GM19328 (cell line): ENCODE data around the gene DAG1.

ENCODE experiments used
- ATAC-seq: cut with Tn5 transposase; IDR thresholded peaks from one replicate; pipeline ENCODE4 v1.9.1; 2021; ENCODE audit warnings: mild to moderate bottlenecking, moderate library complexity; ENCODE audit not compliant: unreplicated experiment

The DAG1 gene

DNA sequence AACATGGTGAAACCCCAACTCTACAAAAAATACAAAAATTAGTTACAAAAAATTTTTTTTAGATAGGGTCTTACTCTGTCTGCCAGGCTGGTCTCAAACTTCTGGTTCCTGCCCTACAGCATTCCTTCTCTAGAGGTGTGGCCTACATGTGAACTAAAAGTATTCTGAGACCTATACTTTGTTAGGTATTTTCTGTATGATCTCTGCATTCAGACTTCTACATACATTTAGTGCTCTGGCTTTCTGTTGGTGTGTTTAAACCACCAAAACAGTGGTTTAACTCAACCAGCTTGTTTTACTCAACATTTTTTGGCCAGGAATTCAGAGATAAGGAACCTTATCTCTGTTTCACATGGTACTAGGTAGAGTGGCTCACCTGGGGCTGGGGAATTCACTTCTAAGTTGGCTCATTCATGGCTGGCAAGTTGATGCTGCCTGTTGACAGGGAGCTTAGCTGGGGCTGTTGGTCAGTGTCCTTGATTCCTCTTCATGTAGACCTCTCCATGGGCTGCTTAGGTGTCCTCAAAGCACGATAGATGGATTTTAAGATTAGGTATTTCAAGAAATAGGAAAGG lies 42.8 kb downstream of the DAG1 start:
- ATAC-seq: no peak

GRCh38 chr3:49513494-49514124 lies 43.5 kb downstream of the DAG1 start:
- no peak for ATAC-seq

GRCh38 chr3:49518016-49518415 lies 47.9 kb downstream of the DAG1 start:
- no peak for ATAC-seq

GRCh38 chr3:49518441-49518840 lies 48.4 kb downstream of the DAG1 start:
- ATAC-seq: no peak

DNA sequence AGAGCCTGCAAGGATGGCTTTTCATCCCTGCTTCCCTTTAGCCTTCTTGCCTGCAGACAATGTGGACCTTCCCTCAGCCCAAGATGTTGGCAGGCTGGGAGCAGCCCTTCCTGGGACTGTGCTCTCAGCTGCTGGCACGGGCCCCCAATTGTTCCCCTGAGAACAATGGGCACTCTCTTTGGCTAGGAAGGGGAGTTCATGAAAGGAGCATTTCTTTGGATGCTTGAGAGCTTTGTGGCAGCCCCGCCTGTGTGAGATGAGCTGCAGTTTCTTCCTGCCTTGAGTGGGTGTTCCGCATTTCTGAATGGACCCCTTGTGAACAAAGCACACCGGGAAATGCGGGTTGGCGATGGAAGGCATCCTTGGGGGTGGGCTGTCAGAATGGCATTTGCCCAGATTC lies 49.2 kb downstream of the DAG1 start:
- ATAC-seq: no peak

DNA sequence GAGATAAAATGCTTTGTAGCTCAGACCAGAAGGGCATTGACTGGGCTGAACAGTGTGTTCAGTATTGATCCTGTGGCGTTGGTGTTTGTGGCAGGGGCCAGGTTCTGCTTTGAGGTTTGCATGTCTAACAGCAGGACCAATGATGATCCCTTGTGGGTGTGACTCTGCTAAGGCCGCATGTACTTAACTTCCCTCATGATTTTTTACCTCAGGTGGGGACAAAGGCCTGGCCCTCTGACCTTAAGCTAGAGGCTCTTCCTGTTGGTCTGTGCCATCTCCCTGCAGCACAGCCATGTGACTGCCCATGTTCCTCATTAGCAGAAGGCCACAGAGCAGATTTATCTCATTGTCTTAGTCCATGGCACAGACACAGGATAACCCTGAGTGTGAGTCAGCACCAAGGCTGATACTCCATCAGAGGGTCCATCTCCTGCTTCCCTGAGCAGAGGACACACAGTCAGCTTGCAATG lies 49.9 kb downstream of the DAG1 start:
- ATAC-seq: no peak

- no peak for ATAC-seq
Measured at GRCh38 chr3:49523756-49524747, 54.0 kb downstream of the DAG1 start.

DNA sequence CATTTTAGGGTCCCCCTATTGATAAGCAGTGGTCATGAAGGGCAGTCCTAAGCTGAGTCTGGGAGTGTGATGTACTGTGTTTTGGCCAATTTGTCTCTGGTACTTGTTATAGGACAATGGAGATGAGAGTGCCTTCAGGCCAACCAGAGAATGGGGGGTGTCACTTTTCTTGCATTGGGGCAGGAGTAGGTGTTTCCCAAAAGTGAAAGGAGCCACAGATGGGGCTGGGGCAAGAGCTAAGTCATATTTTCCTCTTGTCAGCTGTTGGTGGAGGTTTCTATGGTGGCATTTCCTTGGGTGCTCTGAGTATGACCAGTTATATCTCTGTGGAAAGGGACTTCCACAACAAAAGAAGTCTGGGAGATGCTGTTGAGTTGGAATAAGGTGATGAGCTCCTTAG lies 59.5 kb downstream of the DAG1 start:
- no peak for ATAC-seq

- ATAC-seq: no peak
Measured at GRCh38 chr3:49530231-49530630, 60.2 kb downstream of the DAG1 start.

DNA sequence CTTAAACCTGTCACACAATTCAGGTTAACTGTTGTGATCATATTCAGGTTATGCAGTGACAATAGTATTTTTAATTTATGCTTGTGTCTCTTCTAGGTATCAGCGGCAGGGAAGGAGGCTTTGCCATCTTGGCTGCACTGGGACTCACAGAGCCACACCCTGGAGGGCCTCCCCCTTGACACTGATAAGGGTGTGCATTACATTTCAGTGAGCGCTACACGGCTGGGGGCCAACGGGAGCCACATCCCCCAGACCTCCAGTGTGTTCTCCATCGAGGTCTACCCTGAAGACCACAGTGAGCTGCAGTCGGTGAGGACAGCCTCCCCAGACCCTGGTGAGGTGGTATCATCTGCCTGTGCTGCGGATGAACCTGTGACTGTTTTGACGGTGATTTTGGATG lies 60.6 kb downstream of the DAG1 start:
- ATAC-seq: no peak

- ATAC-seq: no peak
Measured at GRCh38 chr3:49531218-49531617, 61.2 kb downstream of the DAG1 start.

- ATAC-seq: no peak
Measured at GRCh38 chr3:49531715-49532114, 61.6 kb downstream of the DAG1 start.

GRCh38 chr3:49533031-49533430 lies 63.0 kb downstream of the DAG1 start:
- ATAC-seq: no peak

DNA sequence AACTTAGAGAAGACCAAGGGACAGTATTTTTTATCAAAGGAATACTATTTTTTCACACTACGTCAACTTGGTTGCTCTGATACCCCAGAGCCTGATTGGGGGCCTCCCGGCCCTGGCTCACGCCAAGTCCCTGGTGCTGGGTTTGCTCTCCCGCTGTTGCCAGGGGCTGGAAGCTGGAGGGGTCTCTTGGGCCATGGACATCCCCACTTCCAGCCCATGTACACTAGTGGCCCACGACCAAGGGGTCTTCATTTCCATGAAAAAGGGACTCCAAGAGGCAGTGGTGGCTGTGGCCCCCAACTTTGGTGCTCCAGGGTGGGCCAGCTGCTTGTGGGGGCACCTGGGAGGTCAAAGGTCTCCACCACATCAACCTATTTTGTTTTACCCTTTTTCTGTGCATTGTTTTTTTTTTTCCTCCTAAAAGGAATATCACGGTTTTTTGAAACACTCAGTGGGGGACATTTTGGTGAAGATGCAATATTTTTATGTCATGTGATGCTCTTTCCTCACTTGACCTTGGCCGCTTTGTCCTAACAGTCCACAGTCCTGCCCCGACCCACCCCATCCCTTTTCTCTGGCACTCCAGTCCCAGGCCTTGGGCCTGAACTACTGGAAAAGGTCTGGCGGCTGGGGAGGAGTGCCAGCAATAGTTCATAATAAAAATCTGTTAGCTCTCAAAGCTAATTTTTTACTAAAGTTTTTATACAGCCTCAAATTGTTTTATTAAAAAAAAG lies 63.9 kb downstream of the DAG1 start:
- ATAC-seq: no peak

DNA sequence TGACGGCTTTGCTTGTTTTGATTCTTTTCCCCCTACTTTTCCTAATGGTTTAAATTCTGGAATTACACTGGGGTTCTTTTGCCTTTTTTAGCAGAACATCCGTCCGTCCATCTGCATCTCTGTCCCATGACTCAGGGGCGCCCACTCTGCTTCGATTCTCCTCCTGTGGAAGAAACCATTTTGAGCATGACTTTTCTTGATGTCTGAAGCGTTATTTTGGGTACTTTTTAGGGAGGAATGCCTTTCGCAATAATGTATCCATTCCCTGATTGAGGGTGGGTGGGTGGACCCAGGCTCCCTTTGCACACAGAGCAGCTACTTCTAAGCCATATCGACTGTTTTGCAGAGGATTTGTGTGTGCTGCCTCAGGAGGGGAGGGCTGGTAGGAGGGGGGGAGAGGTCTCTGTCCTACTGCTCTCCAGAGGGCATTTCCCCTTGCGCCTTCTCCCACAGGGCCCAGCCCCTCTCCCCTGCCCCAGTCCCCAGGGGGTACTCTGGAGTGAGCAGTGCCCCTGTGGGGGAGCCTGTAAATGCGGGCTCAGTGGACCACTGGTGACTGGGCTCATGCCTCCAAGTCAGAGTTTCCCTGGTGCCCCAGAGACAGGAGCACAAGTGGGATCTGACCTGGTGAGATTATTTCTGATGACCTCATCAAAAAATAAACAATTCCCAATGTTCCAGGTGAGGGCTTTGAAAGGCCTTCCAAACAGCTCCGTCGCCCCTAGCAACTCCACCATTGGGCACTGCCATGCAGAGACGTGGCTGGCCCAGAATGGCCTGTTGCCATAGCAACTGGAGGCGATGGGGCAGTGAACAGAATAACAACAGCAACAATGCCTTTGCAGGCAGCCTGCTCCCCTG lies 64.7 kb downstream of the DAG1 start:
- ATAC-seq: no peak

DNA sequence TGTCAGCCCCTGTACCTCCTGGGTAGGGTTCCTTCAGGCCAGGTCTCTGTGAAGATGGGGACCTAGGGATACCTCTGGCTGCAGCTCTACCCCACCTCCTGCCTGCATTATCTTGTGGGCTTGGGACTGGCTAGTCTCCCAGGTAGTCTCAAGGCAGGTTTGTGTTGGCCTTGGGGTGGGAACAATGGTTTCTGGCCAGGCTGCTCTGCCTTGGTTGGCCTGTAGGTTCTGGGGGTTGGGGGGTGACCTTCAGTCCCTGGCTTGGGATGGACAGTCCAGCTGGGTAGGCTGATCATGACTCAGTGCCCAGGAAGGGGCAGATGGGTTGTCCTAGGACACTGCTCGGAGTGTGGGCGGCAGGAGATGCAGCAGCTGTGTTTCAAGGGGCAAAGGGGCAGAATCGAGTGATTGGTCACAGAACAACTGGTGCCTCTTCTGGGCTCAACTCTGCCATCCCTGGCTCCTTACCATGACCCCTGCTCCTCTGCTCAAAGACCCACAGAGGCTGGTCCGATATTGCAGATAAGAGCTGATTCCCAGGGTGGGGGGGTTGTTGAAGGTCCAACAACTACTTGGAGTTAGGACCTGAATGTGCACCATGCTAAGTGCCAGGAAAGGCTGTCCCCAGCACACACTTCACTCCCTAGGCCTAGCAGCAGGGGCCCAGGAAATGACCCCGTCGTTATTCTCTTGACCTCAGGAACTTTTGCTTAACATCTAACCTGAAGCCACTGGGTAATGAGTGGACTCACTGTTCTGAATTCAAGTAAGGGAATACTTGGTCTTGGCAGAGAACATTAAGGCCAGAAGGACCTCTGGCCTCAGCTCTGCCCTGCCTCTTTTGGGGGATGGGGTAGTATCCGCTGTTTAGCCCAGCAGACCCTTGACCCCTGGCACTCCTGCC lies 66.2 kb downstream of the DAG1 start:
- no peak for ATAC-seq

GRCh38 chr3:49536875-49537533 lies 66.9 kb downstream of the DAG1 start:
- no peak for ATAC-seq
